Tibial nerve (tissue), 4 donors: Measurements from ENCODE around the gene SLC22A3. TPM values are rescaled to one million over a fixed set of nuclear protein-coding genes. Genes with fewer than 3 reads are reported as not detected.

Experiments
- DNase-seq, 2 donors: peaks; one replicate each; pipeline ENCODE4 v3.0.0-alpha.2; 2019; ENCODE audit warnings: low spot score in 2 of 2
- H3K27ac ChIP-seq, 4 donors: fragments of 200-600 bp; sonication (generic) in 3 of 4; one replicate each; pipeline ENCODE4 v1.5.1; 2017 to 2019; ENCODE audit warnings: mild to moderate bottlenecking in 1 of 4
- H3K27me3 ChIP-seq, 2 donors: fragments of 200-600 bp; sonication (generic) in 1 of 2; one replicate each; pipeline versions ENCODE4 v1.5.1 to v1.6.0; 2017 to 2019
- H3K36me3 ChIP-seq, 3 donors: fragments of 200-600 bp; sonication (generic); one replicate each; pipeline ENCODE4 v1.5.1; 2018 to 2019
- H3K4me1 ChIP-seq, 4 donors: fragments of 200-600 bp; sonication (generic) in 3 of 4; one replicate each; pipeline ENCODE4 v1.5.1; 2017 to 2019
- H3K4me3 ChIP-seq, 4 donors: fragments of 200-600 bp; sonication (generic) in 3 of 4; one replicate each; pipeline ENCODE4 v1.5.1; 2017 to 2019; ENCODE audit warnings: mild to moderate bottlenecking in 1 of 4, moderate library complexity in 1 of 4
- H3K9me3 ChIP-seq, 4 donors: fragments of 200-600 bp; sonication (generic) in 3 of 4; one replicate each; pipeline ENCODE4 v1.5.1; 2017 to 2019
- CTCF ChIP-seq, 5 experiments: fragments of 200-600 bp in 3 of 5; fragments of 450-650 bp in 2 of 5; sonication (generic) in 3 of 5; IDR thresholded peaks; one replicate each; pipeline ENCODE4 v1.5.1; 2016 to 2019; ENCODE audit warnings: antibody characterized with exemption in 5 of 5, mild to moderate bottlenecking in 3 of 5, moderate library complexity in 2 of 5
- EP300 ChIP-seq, 2 donors: sonication (generic); formaldehyde crosslinking; IDR thresholded peaks; one replicate each; pipeline ENCODE4 v1.6.1; 2017; ENCODE audit warnings: antibody characterized with exemption in 2 of 2, mild to moderate bottlenecking in 1 of 2
- POLR2A ChIP-seq, 2 donors: fragments of 450-650 bp; IDR thresholded peaks; one replicate each; pipeline ENCODE4 v1.6.1; 2017; ENCODE audit warnings: antibody characterized with exemption in 2 of 2, mild to moderate bottlenecking in 2 of 2, moderate library complexity in 2 of 2
- WGBS, 2 donors: methylation state at CpG; one replicate each; pipeline ENCODE4 v1.1.5; 2018; 5-methylcytosine and 5-hydroxymethylcytosine counted together
- total RNA-seq, 4 donors: library from RNA; depleted of rRNA; stranded (reverse); fragments of >200 nt; gene quantifications; one replicate each; pipeline ENCODE4 v1.1.0, GENCODE V29; 2016

Gene SLC22A3
- total RNA-seq, 4 donors from 2014 or later, result 76.8 to 361 (median 263) TPM

- 77 to 100% methylated on average over 2 of the region's 2 CpGs for WGBS, 2 donors
- no peaks in the 10 kb centered on the region for H3K9me3 ChIP-seq
- TF ChIP-seq EP300 (IDR thresholded peaks at IDR 0.05), result no peak
- TF ChIP-seq CTCF (IDR thresholded peaks at IDR 0.05), result no peak
- TF ChIP-seq POLR2A (IDR thresholded peaks at IDR 0.05), result no peak
- H3K27ac ChIP-seq, result no peak overlapping the region
- no peak overlapping the region for H3K4me3 ChIP-seq
- H3K27me3 ChIP-seq, result no peaks in the 10 kb centered on the region
- no peaks in the 10 kb centered on the region for H3K4me1 ChIP-seq
- no peak for DNase-seq
- H3K36me3 ChIP-seq, result no peaks in the 10 kb centered on the region
Observed at GRCh38 chr6:160412993-160413392, 64.8 kb downstream of the SLC22A3 start.

- no peaks in the 10 kb centered on the region for H3K36me3 ChIP-seq
- H3K27ac ChIP-seq, result no peak overlapping the region
- TF ChIP-seq EP300 (IDR thresholded peaks at IDR 0.05) (no peak), POLR2A (IDR thresholded peaks at IDR 0.05) (no peak), CTCF (IDR thresholded peaks at IDR 0.05) (no peak)
- no peaks in the 10 kb centered on the region for H3K27me3 ChIP-seq
- no peak for DNase-seq
- H3K4me1 ChIP-seq, result no peaks in the 10 kb centered on the region
- no peaks in the 10 kb centered on the region for H3K9me3 ChIP-seq
- 86 to 100% methylated on average over 1 of the region's 1 CpG for WGBS, 2 donors
- no peak overlapping the region for H3K4me3 ChIP-seq
Observed at GRCh38 chr6:160417146-160417545, 69.0 kb downstream of the SLC22A3 start.

GRCh38 chr6:160417550-160417949, 69.4 kb downstream of the SLC22A3 start:
- TF ChIP-seq CTCF (IDR thresholded peaks at IDR 0.05) (no peak), POLR2A (IDR thresholded peaks at IDR 0.05) (no peak), EP300 (IDR thresholded peaks at IDR 0.05) (no peak)
- Histone ChIP-seq H3K36me3 (no peaks in the 10 kb centered on the region), H3K4me3 (no peak overlapping the region), H3K27me3 (no peaks in the 10 kb centered on the region), H3K27ac (no peak overlapping the region), H3K9me3 (no peaks in the 10 kb centered on the region), H3K4me1 (no peaks in the 10 kb centered on the region)
- no peak for DNase-seq

GRCh38 chr6:160418370-160418769, 70.2 kb downstream of the SLC22A3 start:
- no peaks in the 10 kb centered on the region for H3K4me1 ChIP-seq
- no peak for DNase-seq

GRCh38 chr6:160419488-160419887, 71.3 kb downstream of the SLC22A3 start:
- no peak for TF ChIP-seq CTCF (IDR thresholded peaks at IDR 0.05)
- TF ChIP-seq POLR2A (IDR thresholded peaks at IDR 0.05), result no peak
- no peak for TF ChIP-seq EP300 (IDR thresholded peaks at IDR 0.05)
- 42 to 64% methylated on average over 1 of the region's 1 CpG for WGBS, 2 donors
- no peak for DNase-seq
- Histone ChIP-seq H3K27me3 (no peaks in the 10 kb centered on the region), H3K4me3 (no peak overlapping the region), H3K27ac (no peak overlapping the region), H3K36me3 (no peaks in the 10 kb centered on the region), H3K4me1 (no peaks in the 10 kb centered on the region), H3K9me3 (no peaks in the 10 kb centered on the region)

More at GRCh38 chr6:160418370-160418769, 70.2 kb downstream of the SLC22A3 start:
- 63 to 76% methylated on average over 3 of the region's 3 CpGs for WGBS, 2 donors
- TF ChIP-seq POLR2A (IDR thresholded peaks at IDR 0.05) (no peak), CTCF (IDR thresholded peaks at IDR 0.05) (no peak), EP300 (IDR thresholded peaks at IDR 0.05) (no peak)
- Histone ChIP-seq H3K9me3 (no peaks in the 10 kb centered on the region), H3K27ac (no peak overlapping the region), H3K36me3 (no peaks in the 10 kb centered on the region), H3K27me3 (no peaks in the 10 kb centered on the region), H3K4me3 (no peak overlapping the region)
